PC-9 (cell line): ENCODE measurements around the gene KCNC4. TPM values are rescaled to one million over a fixed set of nuclear protein-coding genes. Genes with fewer than 3 reads are reported as not detected.

Source experiments
- BruUV-seq: library from RNA; stranded (reverse); fragments of 400-500 nt; replicated peaks from 2 replicates; lab custom pipeline; 2021; lab: Mats Ljungman, UMichigan
- CTCF ChIA-PET: fragments of 300-600 bp; sonication (Branson Sonifier 250); formaldehyde crosslinking; loops from one replicate; lab custom pipeline; 2022; ENCODE audit warnings: antibody characterized with exemption; lab: Charles Lee
- POLR2A ChIA-PET: fragments of 300-600 bp; sonication (Branson Sonifier 250); formaldehyde crosslinking; loops from one replicate; lab custom pipeline; 2022; ENCODE audit warnings: antibody characterized with exemption; ENCODE audit not compliant: unreplicated experiment; lab: Charles Lee
- DNase-seq, 2 experiments: peaks; one replicate each; pipeline versions ENCODE4 v3.0.0 to v3.0.0-alpha.2; 2015 to 2022; ENCODE audit warnings: mixed read lengths in 1 of 2
- H2AFZ ChIP-seq: fragments of 200-600 bp; sonication (generic); 2 replicates; pipeline ENCODE4 v1.8.1; 2017; ENCODE audit warnings: antibody characterized with exemption
- H3F3A ChIP-seq: fragments of 200-600 bp; sonication (generic); 2 replicates; pipeline ENCODE4 v1.8.1; 2017; ENCODE audit warnings: antibody characterized with exemption, mild to moderate bottlenecking, low read depth; ENCODE audit not compliant: insufficient read depth
- H3K27ac ChIP-seq: fragments of 200-600 bp; sonication (generic); 2 replicates; pipeline ENCODE4 v1.6.1; 2016; ENCODE audit warnings: mixed run types
- H3K27me3 ChIP-seq: fragments of 200-600 bp; sonication (generic); 2 replicates; pipeline ENCODE4 v1.6.1; 2016; ENCODE audit warnings: low read depth, mixed run types; ENCODE audit not compliant: insufficient read depth
- H3K36me3 ChIP-seq: fragments of 200-600 bp; sonication (generic); 2 replicates; pipeline ENCODE4 v1.6.1; 2016; ENCODE audit warnings: low read depth, mixed run types
- H3K4me1 ChIP-seq: fragments of 200-600 bp; sonication (generic); replicated peaks from 2 replicates; pipeline ENCODE4 v1.6.1; 2016; ENCODE audit warnings: mixed run types; ENCODE audit not compliant: insufficient read depth
- H3K4me2 ChIP-seq: fragments of 200-600 bp; sonication (generic); 2 replicates; pipeline ENCODE4 v1.6.1; 2017; ENCODE audit warnings: mixed run types
- H3K4me3 ChIP-seq: fragments of 200-600 bp; sonication (generic); 2 replicates; pipeline ENCODE4 v1.6.1; 2016; ENCODE audit warnings: mixed run types
- H3K79me2 ChIP-seq: fragments of 200-600 bp; sonication (generic); 2 replicates; pipeline ENCODE4 v1.6.1; 2017; ENCODE audit warnings: low read depth, mixed run types
- H3K9me2 ChIP-seq: fragments of 200-600 bp; sonication (generic); 2 replicates; pipeline ENCODE4 v1.8.1; 2017; ENCODE audit warnings: mild to moderate bottlenecking; ENCODE audit not compliant: insufficient read depth
- H3K9me3 ChIP-seq: fragments of 200-600 bp; sonication (generic); 2 replicates; pipeline ENCODE4 v1.8.1; 2016; ENCODE audit warnings: low read depth; ENCODE audit not compliant: insufficient read depth
- H4K20me1 ChIP-seq: fragments of 200-600 bp; sonication (generic); 2 replicates; pipeline ENCODE4 v1.8.1; 2017; ENCODE audit not compliant: insufficient read depth
- EZH2 ChIP-seq: fragments of 200-600 bp; sonication (generic); IDR thresholded peaks from 2 replicates; pipeline ENCODE4 v1.8.0; 2017; ENCODE audit warnings: antibody characterized with exemption, low read depth
- intact Hi-C: fragments of 100-400 bp; cut with micrococcal nuclease; formaldehyde crosslinking; loops from one replicate; pipeline ENCODE4 v1.10.0; 2022; ENCODE audit not compliant: unreplicated experiment
- total RNA-seq: library from RNA; stranded (reverse); gene quantifications from 2 replicates; pipeline ENCODE4 v1.2.3, GENCODE V29; 2021
- TF ChIP-seq, protein P1 (sequence below): fragments of 200-600 bp; sonication (generic); conservative IDR thresholded peaks from 2 replicates; pipeline ENCODE4 v1.6.1; 2017; ENCODE audit warnings: mixed run types, antibody characterized with exemption, mild to moderate bottlenecking, moderate library complexity

Gene KCNC4
- total RNA-seq, 1 experiment from 2014 or later: 8.6 TPM

DNA sequence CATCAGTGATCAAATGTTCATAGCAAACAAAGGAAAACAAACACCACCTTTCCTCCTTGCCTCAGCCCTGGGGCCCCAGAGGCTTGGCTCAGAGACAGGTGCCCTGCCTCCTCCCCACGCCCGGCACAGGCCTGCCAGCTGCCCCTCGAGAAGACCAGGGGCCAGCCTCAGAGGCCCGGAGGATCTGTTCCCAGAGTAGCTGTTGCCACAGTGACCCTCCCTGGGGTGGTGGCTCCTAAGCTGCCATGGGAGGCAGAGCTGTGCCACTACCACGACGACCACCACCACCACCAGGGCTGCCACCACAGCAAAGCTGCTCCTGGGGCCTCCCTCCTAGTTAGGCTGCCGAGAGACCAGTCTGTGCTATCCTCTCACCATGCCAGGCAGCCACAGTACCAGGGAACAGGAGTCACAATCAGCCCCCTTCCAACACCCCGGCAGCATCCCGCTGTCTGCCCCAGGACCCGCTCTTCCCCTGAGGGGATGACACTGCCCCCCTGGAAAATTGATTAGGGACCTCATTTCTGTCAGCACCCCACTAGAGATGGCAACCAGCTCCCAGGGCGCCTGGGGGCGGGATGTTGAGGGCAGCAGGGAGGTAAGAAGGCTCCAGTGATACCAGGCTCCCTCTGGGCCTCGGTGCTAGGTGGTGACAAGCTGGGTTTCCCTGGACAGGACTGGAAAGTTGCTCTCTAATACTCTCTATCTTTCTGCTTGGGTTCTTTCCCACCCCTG, 30.5 kb downstream of the KCNC4 start:
- Histone ChIP-seq H3K4me3 (no peak overlapping the region), H3K4me2 (no peak overlapping the region), H3K36me3 (no peaks in the 10 kb centered on the region), H3K79me2 (no peaks in the 10 kb centered on the region), H3K4me1 (peaks cover 21% of the 10 kb centered on the region), H3F3A (peaks cover 20% of the 10 kb centered on the region), H2AFZ (no peak overlapping the region), H3K27me3 (no peaks in the 10 kb centered on the region), H3K27ac (no peak overlapping the region), H3K9me3 (no peaks in the 10 kb centered on the region), H3K9me2 (no peaks in the 10 kb centered on the region; the same call in 1 of the 2 replicates), H4K20me1 (no peaks in the 10 kb centered on the region)
- CTCF ChIA-PET: no interaction called here
- BruUV-seq: no TSS peak
- POLR2A ChIA-PET: interaction anchor here (0.6 kb wide), 1 partner anchor 51 kb away, joined by 4 read pairs; no protein-coding TSS in a partner anchor
- TF ChIP-seq EZH2: no peak
- TF ChIP-seq, protein P1, sequence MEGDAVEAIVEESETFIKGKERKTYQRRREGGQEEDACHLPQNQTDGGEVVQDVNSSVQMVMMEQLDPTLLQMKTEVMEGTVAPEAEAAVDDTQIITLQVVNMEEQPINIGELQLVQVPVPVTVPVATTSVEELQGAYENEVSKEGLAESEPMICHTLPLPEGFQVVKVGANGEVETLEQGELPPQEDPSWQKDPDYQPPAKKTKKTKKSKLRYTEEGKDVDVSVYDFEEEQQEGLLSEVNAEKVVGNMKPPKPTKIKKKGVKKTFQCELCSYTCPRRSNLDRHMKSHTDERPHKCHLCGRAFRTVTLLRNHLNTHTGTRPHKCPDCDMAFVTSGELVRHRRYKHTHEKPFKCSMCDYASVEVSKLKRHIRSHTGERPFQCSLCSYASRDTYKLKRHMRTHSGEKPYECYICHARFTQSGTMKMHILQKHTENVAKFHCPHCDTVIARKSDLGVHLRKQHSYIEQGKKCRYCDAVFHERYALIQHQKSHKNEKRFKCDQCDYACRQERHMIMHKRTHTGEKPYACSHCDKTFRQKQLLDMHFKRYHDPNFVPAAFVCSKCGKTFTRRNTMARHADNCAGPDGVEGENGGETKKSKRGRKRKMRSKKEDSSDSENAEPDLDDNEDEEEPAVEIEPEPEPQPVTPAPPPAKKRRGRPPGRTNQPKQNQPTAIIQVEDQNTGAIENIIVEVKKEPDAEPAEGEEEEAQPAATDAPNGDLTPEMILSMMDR: no peak
- intact Hi-C loops: no loop called here
- no peak for DNase-seq

DNA sequence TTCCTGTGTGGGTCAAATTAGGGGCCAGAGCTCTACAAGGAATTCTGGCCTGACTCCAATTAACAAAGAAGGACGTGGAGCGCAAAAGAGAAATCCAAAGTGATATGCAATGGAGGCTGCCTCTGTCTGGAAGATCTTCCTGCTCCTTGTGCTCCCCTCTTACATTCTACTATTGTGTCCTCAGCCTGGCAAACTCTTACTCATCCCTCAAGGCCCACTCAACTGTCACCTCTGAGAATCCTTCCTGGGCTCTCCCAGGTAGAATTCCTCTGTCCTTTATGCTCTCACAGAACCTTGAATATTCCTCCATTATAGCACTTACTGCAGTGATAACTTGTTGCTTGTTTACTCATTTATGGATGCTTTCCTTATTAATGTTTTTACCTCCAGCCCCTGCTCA, 31.4 kb downstream of the KCNC4 start:
- Histone ChIP-seq H3F3A (peaks cover 11% of the 10 kb centered on the region), H4K20me1 (no peaks in the 10 kb centered on the region), H3K36me3 (no peaks in the 10 kb centered on the region), H3K27me3 (no peaks in the 10 kb centered on the region), H3K79me2 (no peaks in the 10 kb centered on the region), H3K4me1 (peaks cover 12% of the 10 kb centered on the region), H3K9me2 (no peaks in the 10 kb centered on the region; the same call in 1 of the 2 replicates), H3K4me2 (no peak overlapping the region), H3K4me3 (no peak overlapping the region), H3K27ac (no peak overlapping the region), H3K9me3 (no peaks in the 10 kb centered on the region), H2AFZ (no peak overlapping the region)
- DNase-seq: no peak
- ChIA-PET CTCF (no interaction called here), POLR2A (interaction anchor here (0.6 kb wide), 1 partner anchor 50 kb away, joined by 4 read pairs; no protein-coding TSS in a partner anchor)
- no TSS peak for BruUV-seq
- intact Hi-C loops: no loop called here
- TF ChIP-seq, protein P1: no peak
- no peak for TF ChIP-seq EZH2

DNA sequence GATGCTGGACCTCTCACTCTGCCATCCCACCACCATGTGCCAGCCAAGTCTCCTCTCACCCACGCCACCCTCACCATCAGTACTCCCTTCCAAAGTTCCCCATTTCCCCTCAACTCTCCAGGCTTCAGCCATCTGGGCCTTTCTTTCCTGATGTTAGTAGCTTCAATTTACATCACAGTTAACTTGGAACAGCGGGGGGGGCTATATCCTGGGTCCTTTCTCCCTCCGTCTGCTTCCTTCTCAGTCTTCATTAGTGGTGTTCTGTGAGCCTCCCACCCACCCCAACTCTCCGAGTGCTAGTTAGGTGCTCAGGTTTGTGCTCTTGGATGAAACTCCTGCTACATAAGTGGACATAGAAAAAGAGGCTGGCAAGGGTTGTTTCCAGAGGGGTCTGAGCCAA, 31.9 kb downstream of the KCNC4 start:
- no peaks in the 10 kb centered on the region for H3K27me3 ChIP-seq
- H3K79me2 ChIP-seq: no peaks in the 10 kb centered on the region
- no peak overlapping the region for H2AFZ ChIP-seq
- POLR2A ChIA-PET: no interaction called here
- H3K27ac ChIP-seq: no peak overlapping the region
- DNase-seq: no peak
- peaks cover 7% of the 10 kb centered on the region for H3K4me1 ChIP-seq
- H3K9me3 ChIP-seq: no peaks in the 10 kb centered on the region
- H3K4me3 ChIP-seq: no peak overlapping the region
- peaks cover 6% of the 10 kb centered on the region; the same call in 1 of the 2 replicates for H3F3A ChIP-seq
- no peaks in the 10 kb centered on the region for H3K36me3 ChIP-seq
- TF ChIP-seq EZH2: no peak
- TF ChIP-seq, protein P1: no peak
- intact Hi-C loops: no loop called here
- no peak overlapping the region for H3K4me2 ChIP-seq
- H3K9me2 ChIP-seq: no peaks in the 10 kb centered on the region; the same call in 1 of the 2 replicates
- CTCF ChIA-PET: no interaction called here
- no TSS peak for BruUV-seq
- no peaks in the 10 kb centered on the region for H4K20me1 ChIP-seq
